Measurements from ENCODE around the gene OAF.

Gene OAF

DNA sequence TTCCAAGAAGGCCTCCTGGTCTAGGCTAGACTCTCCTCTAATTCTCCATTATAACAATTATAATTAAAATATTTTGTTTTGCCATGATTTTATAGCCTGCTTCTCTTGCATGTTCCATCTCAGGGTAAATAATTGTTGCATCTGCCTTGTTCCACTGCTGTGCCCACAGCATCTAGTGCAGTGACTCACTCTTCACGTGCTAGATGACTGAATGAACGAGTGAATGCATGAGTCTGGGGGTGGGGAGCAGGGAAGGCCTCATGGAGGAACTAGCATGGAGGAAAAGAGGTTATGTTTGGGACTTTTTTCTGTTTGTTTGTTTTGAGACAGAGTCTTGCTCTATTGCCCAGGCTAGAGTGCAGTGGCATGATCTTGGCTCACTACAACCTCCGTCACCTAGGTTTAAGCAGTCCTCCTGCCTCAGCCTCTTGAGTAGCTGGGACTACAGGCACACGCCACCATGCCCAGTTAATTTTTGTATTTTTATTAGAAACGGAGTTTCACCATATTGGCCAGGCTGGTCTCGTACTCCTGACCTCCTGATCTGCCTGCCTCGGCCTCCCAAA is 5.2 kb upstream of the OAF start:
- no peak for DNase-seq (ENCODE audit: low read depth)

DNA sequence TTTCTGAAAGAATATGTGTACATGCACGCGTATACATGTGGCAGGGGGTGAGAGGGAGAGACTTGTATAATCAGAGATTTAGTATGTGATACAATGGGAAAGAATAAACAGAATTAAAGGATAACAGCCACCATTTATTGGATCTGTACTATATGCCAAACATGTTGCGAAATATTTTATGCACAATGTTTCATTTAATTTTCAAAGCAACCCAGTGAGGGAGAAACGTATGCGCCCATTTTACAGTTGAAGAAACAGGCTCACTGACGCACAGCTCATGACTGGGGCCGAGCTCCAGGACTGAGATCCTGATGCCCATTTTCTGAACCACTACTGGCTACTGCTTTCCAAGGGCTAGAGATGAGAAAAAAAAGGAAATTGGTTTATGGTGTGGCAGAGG is 3.3 kb upstream of the OAF start:
- no peak for DNase-seq (ENCODE audit: low read depth)

DNA sequence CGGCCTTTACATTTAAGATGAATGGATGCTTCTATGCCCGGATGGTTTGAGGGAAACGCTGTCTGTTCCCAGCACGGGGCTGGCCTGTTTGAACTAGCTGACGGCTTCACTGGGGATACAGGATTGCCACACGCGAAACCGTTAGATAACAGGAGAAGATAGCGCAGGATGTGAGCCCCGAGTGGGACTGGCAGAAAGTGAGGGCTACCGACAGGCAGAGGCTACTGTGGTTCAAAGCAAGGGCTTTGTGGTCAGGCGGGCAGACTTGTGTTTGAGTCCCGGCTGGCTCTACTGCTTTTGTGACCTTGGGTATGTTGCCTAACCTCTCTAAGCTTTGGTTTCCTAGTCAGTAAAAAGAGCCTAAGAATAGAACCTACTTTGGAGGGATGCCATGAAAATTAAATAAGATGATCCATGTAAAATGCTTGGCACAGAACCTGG is 2.8 kb upstream of the OAF start:
- DNase-seq (ENCODE audit: low read depth), result no peak

DNA sequence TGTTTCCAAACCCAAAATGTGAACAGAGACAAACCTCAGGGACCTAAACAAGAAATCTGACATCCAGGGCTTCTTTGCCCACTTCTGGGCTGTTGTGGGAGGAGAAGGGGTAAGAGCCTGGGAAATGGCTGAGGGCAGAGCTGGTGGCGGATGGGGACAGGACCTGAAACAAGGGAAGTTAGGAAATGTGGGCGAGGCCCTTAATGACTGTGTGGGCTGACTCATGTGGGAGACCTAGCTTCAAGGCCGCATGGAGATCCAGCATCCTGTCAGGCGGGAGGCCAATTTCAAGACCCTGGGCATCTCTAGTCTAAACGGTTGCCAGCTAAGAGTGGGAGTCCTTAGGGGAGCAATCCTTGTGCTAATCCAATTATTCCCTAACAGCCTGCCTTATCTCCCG is 2.1 kb upstream of the OAF start:
- no peak for DNase-seq (ENCODE audit: low read depth)

DNA sequence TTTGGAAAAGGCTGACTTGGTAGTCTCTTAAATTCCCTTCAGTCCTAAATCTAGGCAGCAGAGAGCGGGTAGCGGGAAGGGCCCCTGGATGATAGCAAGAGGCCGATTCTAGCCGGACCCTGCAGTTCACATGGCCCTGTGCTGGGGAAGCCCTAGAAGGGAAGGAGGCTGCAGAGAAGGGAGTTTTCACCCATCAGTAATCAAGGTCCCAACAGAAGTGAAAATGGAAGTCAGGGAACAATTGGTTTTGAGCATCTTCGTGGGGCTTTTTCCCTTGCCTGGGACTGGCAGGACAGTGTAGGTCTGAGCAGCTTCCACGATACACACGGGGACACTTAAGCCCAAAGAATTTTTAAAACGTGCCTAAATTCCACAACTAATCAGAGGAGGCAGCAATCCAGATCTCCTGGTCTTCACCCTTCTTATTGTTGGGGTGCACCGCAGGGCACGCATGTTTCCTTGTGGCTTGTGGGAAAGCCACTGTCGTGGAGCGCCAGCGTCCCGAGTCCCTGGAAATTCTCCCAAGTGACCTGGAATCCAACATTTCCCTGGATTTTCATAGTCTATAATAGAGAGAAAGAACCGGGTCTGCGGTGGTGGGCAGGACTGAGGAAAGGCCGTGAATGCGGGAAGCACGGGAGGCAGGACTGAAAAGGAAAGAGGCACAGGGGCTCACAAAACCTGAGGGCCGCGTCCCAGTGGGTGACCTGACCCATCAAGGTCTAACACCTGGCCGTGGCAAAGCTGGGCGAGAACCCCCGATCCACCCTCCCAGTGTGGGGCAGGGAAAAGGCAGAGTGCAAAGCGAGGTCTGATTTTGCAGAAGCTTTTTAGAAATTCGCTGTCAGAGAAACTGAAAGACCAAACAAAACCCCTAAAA is 846 bp upstream of the OAF start:
- DNase-seq (ENCODE audit: low read depth), result no peak

DNA sequence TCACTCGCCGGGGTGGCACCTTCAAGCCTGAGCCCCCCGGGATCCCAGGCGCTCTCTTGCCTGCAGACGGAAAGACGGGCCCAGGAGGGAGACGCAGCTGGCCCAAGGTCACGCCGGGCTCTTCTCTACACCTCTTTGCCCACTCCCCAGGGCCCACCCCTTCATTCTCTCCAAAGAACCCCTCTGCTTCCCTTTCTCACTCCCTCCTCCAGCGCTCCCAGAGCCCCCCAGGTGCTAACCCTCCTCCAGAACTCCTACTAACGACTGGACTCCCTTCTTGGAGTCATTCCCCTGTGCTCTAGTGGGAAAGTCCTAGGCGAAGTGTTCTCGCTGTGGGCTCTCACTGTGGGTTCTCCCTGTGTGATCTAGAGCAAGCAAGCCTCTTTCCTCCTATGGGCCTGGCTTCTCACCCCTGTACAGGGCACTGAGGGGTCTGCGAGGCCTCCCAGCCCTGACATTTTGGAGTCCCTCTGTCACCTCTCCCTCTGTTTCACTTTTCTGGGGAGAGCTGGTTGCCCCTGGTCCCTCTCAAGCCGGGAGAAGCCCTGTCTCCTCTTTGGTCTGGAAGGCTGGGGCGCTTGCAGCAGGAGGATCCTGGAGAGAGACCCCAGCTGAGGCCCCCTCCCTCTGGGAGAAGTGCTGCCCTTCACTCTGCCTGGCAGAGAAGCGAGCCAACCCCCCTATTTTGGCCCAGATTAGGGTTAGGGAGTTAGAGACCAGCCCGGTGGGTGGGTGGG is 858 bp downstream of the OAF start:
- no peak for DNase-seq (ENCODE audit: low read depth)

DNA sequence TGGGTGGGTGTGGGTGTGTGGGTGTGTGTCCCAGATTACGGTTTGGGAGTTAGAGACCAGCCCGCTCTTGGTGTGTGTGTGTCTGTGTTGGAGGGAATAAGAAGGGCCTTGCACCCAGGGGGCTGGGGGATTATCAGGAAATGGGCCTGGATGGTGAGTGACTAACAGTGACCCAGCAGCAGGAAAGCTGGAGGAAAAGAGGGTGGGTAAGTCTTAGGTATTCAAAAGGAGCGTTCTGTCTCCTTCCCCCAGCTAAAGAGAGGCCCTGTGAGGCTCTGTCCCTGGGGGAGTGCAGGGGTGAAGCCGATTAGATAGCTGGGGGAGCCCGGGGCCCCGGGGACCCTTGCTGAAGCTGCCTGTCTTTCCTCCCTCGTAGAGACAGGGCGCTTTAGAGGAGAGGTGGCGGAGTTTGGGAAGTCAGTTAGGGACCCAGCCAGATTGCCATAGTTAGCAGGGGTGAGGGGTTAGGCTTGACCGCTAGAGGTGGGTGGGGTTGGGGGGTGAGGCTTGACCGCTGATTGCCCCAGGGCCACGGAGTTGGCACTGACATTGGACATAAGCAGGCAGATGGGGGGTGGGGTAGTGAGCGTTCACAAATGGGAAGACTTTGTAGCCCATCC is 1.5 kb downstream of the OAF start:
- DNase-seq (ENCODE audit: low read depth), result no peak

DNA sequence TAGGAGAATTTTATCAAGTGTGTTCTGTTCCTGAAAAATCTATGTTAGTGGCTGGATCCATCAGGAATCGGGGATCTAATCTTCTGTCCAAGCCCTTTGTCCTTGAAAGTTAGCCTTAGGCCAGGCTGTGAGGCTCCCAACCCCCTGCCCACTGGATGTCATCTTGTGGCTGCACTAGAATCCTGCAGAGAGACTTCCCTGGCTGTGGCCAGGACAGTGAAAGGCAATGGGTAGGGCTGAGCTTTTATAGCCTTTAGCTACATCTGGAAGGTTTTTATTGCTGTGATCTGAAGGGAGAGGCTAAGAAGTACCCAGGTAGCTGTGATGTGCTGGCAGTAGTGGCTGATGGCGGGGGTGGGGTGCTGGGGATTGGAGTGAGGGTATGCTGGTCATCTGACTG is 2.1 kb downstream of the OAF start:
- DNase-seq (ENCODE audit: low read depth), result no peak

DNA sequence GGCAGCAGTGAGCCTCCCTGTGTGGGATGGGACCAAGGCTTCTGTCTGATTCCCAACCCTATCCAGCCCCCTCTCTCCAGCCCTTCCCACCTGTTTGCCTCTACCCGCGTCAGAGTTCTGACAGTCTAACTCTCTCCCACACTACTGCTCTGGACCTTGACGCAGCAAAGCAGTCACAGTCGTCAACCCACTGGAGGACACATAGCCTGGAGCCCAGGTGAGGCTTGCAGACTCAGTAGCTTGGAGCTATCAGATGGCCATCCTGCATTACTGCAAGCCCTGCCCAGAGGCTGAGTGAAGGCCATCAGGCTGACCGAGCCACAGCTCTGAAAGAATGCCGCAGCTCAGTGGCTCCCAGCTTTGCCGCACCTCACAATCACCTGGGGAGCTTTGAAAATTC is 3.7 kb downstream of the OAF start:
- no peak for DNase-seq (ENCODE audit: low read depth)

DNA sequence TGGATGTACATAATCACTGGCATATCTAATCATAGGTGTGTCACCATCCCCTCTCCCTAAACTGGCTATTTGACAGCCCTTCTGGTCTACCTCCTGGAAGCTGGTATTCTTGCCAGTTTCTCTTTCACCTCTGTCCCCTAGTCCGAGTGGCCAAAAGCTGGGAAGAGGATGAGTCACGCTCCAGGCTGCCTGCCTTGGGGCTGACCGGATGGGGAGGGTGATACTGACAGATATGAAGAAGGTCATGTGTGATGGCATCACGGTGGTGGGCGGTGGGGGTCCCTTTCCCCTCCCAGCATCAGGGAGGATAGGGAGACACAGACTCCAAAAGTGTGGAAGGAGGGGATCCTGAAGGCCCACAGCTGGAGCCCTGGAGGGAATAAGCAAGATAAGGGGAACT is 4.8 kb downstream of the OAF start:
- no peak for DNase-seq (ENCODE audit: low read depth)

DNA sequence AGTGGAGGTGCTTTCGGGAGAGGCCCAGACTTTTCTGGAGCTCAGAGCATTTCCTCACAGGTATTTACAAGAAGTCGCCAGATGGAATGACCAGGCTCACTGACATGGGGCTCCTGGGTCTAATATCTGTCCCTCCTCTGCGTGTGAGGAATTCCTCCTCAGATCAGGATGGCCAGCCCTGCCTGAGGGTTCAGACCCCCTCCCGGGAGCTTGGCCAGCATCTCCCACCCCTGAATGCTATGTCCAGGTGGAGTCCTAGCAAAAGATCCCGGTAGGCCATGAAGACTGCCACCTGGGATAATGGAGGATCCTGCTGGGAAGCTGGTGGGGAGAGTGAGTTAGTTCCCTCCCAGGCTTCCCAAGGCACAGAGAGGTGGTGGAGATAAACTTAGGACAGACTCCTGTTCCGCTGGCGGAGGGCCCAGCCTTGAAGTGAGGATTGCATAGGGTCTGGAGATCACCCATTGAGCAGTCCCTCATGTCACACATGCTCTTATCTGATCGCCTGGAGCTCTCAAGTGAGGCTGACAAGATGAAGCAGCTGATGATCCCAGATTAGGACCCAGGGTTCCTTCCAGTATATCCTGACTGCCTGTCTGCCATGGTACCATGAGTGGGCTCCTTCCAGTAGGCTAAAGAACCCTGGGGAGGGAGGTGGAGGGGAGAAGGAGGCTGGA is 5.7 kb downstream of the OAF start:
- DNase-seq (ENCODE audit: low read depth), result no peak

DNA sequence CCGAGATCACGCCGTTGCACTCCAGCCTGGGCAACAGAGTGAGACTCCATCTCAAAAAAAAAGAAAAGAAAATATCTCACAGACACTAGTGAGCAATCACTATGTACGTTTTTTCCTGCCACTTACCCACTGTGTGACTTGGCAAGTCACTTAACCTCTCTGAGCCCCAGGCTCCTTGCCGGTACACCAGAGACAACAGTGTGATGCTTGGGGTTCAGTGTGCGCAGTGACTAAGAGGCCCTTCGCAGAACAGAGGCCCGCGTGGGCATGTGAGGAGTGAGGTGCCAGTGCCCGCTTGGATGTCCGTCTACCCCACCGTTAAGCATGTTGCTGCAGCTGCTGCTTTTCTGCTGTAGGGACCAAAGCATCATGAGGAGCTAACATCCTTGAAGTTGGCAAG is 6.7 kb downstream of the OAF start:
- no peak for DNase-seq (ENCODE audit: low read depth)

DNA sequence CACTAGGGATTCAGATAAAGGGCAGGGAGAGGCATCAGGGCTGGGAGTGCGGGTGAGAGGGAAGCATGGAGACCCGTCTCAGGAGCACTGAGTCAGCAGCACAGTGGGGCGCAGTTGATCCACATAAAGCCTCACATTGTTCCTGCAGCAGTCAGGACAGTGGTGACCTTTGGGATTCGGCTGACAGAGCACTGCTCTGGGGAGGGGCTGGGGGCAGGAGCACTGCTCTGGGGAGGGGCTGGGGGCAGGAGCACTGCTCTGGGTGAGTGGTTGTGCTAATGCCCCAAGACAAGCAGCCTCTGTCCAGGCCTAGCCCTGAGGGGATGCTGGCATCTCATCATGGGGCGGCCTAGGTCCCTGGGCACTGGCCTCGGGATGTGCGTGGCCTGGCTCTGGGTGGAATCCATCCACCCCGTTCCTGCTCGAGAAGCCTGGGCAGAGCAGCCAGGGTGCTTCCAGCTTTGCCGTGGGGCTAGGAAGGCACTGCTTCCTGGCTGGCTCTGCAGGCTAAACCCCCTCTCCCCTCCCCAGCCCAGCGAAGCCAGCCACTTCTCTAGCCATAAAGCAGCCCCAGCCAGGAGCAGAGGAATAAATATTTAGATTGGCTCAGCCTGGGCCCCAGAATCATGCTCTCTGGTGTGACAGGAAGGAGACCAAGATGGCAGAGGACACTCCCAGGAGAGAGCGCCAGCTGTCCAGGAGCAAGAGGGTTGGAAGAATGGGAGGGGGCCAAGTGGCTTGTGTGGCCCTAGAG is 7.3 kb downstream of the OAF start:
- DNase-seq (ENCODE audit: low read depth), result no peak

DNA sequence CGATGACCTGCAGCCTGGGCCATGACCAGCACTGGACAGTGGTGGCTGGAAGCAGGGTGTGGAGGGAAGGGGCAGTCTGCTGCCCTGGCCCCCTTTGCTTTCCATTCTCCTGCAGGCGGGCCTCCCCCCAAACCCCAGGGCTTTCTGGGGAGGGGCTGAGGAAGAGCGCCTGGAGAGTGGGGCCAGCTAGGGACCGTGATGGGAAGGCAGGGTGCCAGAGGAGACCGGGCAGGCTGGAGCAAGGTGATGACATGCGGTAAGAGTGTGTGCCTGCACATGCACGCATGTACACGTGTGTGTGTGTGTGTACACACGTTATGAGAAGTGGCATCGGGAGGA is 7.8 kb downstream of the OAF start:
- no peak for DNase-seq (ENCODE audit: low read depth)

DNA sequence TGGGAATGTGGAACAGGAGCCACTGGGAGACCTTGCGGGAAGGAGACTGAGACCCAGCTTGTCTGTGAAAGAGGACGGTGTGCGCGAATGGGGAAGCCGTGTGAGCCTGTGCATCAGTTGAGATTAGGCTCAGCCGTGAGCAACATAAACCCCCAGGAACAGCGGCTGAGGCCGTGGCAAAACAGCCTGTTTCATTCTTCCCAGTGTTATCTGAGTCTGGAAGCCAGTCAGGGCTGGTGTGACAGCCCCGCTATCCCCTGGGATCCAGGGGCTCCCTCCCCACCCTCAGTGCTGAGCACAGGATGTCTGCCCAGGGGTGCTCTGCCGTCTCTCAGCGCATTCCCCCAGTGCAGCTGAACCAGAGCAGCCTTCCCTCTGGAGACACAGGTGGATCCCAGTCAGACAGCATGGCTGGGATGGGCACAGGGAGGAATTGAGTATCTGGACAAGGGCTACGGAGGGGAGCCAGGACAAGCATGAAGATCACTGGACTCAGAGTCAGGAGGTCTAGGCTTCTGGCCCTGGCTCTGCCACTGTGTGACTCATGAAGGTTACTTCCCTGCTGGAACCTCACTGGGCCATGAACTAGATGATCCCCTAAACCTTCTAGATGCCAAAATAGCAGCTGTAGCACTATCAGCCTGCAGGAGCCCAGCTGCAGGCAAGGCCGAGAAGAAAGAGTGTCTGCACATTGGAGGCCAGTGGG is 8.6 kb downstream of the OAF start:
- DNase-seq (ENCODE audit: low read depth), result no peak

DNA sequence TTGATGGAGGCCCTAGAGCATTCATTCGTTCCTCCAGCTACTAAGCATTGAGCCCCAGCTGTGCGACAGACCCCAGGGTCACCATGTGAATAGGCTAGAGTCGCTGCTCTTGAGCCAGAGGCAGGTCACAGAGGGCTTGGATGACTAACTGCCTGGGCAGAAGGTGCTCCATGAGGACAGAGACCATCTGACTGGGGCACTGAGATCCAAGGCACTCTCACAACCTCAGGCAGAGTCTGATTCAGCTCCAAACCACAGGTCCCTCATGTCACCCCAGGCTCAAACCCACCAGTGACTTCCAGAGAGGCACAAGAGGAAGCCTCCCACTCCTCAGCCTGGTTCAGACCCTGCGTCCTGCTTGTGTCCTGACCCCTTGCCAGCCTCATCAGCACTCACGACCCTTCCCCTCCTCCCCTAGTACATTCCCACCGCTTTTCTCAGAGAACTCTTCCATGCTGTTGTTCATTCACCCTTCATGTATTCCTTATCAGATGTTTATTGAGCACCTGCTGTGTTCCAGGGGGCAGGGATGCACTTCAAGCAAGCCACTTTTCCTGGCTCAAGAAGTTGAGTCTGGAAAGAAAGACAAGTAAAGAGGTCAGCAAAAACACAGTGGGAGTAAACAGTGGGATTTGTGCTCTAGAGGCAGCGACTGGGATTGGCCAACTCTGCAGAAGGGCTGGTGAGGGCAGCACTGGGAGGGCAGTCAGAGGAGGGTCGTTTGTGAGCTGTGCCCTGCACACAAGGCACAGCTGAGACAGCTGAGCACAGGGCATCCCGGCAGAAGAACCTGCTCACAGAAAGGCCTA is 9.3 kb downstream of the OAF start:
- DNase-seq (ENCODE audit: low read depth), result no peak

DNA sequence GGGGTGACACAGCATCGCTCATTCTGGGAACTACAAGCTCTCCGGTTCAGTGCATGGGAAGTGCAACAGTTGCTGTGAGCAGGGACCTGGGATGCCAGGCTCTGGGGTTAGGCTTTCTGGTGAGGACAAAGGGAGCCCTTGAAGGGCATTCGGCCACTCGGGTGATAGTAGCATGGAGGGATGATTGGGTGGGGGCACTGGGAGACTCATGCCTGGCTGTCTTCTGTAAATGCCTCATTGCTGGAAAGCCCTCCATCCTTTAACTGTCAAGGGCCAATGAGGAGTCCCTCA is 9.9 kb downstream of the OAF start:
- DNase-seq (ENCODE audit: low read depth), result no peak

DNA sequence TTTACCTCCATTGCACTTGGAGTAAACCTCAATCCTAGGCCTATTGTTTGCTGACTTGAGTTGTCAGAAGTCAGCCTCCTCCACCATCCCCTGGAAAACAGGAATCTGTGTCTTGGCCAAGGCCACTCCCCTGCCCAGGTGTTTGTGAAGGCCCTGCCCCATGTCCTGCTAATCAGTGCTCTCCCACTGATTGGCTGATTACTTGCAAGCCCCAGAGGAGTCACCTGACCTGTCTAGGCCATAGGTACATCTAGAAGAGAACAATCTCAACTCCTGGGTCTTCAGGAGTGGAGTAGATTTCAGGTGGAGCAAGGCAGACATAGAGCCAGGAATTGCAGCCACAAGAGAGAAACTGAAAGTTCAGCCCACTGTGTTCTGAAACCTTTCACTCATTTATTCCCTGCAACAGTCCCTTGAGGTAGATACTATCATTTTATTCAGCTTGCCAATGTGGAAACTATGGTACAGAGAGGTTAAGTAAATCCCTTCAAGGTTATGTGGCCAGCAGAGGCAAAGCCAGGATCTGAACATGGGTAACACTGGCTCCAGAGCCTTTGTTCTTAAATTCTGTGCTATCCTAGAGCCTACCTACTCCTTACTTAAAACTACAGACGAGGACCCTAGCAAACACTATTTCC is 10.4 kb downstream of the OAF start:
- DNase-seq (ENCODE audit: low read depth), result no peak

DNA sequence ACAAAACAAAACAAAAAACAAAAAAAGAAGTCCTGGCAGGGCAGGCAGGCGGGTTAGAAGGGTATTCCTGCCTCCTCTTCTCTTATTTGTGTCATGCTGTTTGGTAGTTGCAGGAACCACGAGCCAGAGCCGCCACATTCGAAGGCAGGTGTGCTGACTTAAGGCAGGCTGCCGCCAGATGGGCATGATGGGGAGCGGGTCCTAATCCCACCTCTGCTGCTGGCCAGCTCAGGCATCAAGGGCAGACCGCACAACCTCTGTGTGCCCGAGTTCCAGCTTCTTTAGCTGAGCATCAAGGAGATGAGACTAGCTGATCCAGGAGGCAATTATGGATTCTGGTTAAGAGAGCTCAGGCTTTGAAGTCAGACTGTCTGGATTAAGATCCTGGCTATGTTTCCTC is 12.1 kb downstream of the OAF start:
- DNase-seq (ENCODE audit: low read depth), result no peak

DNA sequence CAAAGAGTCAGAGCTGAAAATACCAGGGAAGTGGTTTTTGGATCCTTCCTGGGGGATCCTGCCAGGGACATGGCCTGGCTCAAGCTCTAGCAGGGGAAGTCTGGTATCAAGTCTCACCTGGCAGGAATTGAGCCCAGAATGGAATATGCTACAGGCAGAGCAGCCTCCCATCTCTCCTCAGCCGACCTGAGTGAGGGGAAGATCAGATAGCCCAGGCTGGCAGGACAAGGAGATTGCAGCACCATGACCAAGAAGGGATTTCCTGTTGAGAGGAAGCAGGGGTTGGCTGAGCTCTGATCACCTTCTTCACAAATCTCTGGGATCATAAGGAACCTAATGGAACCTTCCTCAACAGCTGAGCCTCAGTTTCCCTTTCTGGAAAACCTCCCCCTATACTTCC is 13.0 kb downstream of the OAF start:
- no peak for DNase-seq (ENCODE audit: low read depth)

Measured in HS-5 (cell line).